Neural cell (in vitro differentiated cells): ENCODE data around the gene CRTAP. TPM values are rescaled to one million over a fixed set of nuclear protein-coding genes. Genes with fewer than 3 reads are reported as not detected.
"Not testable (repeated sequence)": the region's sequence is repeated elsewhere in the genome, so short reads cannot be mapped to it uniquely, and the experiment has no call there.

Source experiments
- H2AFZ ChIP-seq: fragments of 200-600, 300-800 bp; sonication (generic), shearing (Covaris generic); 2 replicates; pipeline ENCODE4 v1.6.0; 2014; ENCODE audit warnings: low read depth, mild to moderate bottlenecking, antibody characterized with exemption, low read length, moderate library complexity
- H3F3A ChIP-seq: fragments of 200-600 bp; shearing (Covaris generic); 2 replicates; pipeline ENCODE4 v1.6.1; 2016; ENCODE audit warnings: mild to moderate bottlenecking, moderate library complexity, mixed read lengths, antibody characterized with exemption, low read length; ENCODE audit not compliant: insufficient read depth, poor library complexity, severe bottlenecking
- H3K27ac ChIP-seq: fragments of 200-600, 300-800 bp; sonication (generic), shearing (Covaris generic); 2 replicates; pipeline ENCODE4 v1.5.1; 2014; ENCODE audit warnings: mild to moderate bottlenecking, low read length, moderate library complexity
- H3K27me3 ChIP-seq: fragments of 300-800, 200-600 bp; sonication (generic), shearing (Covaris generic); 2 replicates; pipeline ENCODE4 v1.6.0; 2014; ENCODE audit warnings: mild to moderate bottlenecking, low read depth, low read length, moderate library complexity; ENCODE audit not compliant: insufficient read depth
- H3K36me3 ChIP-seq: fragments of 300-800, 200-600 bp; sonication (generic), shearing (Covaris generic); 2 replicates; pipeline ENCODE4 v1.5.1; 2014; ENCODE audit warnings: mild to moderate bottlenecking, antibody characterized with exemption, low read length, moderate library complexity; ENCODE audit not compliant: insufficient read depth
- H3K4me2 ChIP-seq: fragments of 300-800, 200-600 bp; sonication (generic), shearing (Covaris generic); 2 replicates; pipeline ENCODE4 v1.6.0; 2014; ENCODE audit warnings: mild to moderate bottlenecking, low read length
- H3K4me3 ChIP-seq: fragments of 300-800, 200-600 bp; sonication (generic), shearing (Covaris generic); 2 replicates; pipeline ENCODE4 v1.5.1; 2014; ENCODE audit warnings: mild to moderate bottlenecking, low read length, moderate library complexity
- H3K79me2 ChIP-seq: fragments of 200-600 bp; shearing (Covaris generic); replicated peaks from 2 replicates; pipeline ENCODE4 v1.6.0; 2014; ENCODE audit warnings: mild to moderate bottlenecking, low read length, moderate library complexity; ENCODE audit not compliant: insufficient read depth
- H3K9ac ChIP-seq: fragments of 300-800, 200-600 bp; sonication (generic), shearing (Covaris generic); 2 replicates; pipeline ENCODE4 v1.6.1; 2016; ENCODE audit warnings: mild to moderate bottlenecking, low read length, mixed read lengths
- H3K9me2 ChIP-seq: fragments of 200-600 bp; shearing (Covaris generic); 2 replicates; pipeline ENCODE4 v1.6.1; 2016; ENCODE audit warnings: mild to moderate bottlenecking, low read length, mixed read lengths; ENCODE audit not compliant: insufficient read depth
- H3K9me3 ChIP-seq: fragments of 200-600, 300-800 bp; sonication (generic), shearing (Covaris generic); 2 replicates; pipeline ENCODE4 v1.6.1; 2016; ENCODE audit warnings: mild to moderate bottlenecking, mixed run types, low read length, moderate library complexity, mixed read lengths
- H4K20me1 ChIP-seq: fragments of 200-600 bp; shearing (Covaris generic); 2 replicates; pipeline ENCODE4 v1.6.1; 2016; ENCODE audit warnings: mild to moderate bottlenecking, mixed run types; ENCODE audit not compliant: insufficient read depth
- CTCF ChIP-seq: fragments of 450-650 bp; IDR thresholded peaks from 2 replicates; pipeline ENCODE4 v1.5.1; 2014; ENCODE audit warnings: antibody characterized with exemption, mild to moderate bottlenecking, moderate library complexity; ENCODE audit not compliant: poor library complexity, severe bottlenecking
- EP300 ChIP-seq: fragments of 450-650 bp; conservative IDR thresholded peaks from 2 replicates; pipeline ENCODE4 v1.6.1; 2014; ENCODE audit warnings: antibody characterized with exemption, mild to moderate bottlenecking, moderate library complexity; ENCODE audit not compliant: poor library complexity, severe bottlenecking
- EZH2 ChIP-seq: fragments of 200-600, 300-800 bp; shearing (Covaris generic), sonication (generic); IDR thresholded peaks from 2 replicates; pipeline ENCODE4 v1.6.1; 2014; ENCODE audit warnings: antibody characterized with exemption, low read length, borderline replicate concordance, mild to moderate bottlenecking; ENCODE audit not compliant: insufficient read depth, poor library complexity, severe bottlenecking
- MXI1 ChIP-seq: fragments of 450-650 bp; conservative IDR thresholded peaks from 2 replicates; pipeline ENCODE4 v1.6.1; 2014; ENCODE audit warnings: antibody characterized with exemption, mild to moderate bottlenecking; ENCODE audit not compliant: poor library complexity, severe bottlenecking
- POLR2AphosphoS5 ChIP-seq: IDR thresholded peaks from 2 replicates; pipeline ENCODE4 v1.6.1; 2012
- RAD21 ChIP-seq: fragments of 450-650 bp; conservative IDR thresholded peaks from 2 replicates; pipeline ENCODE4 v1.6.1; 2014; ENCODE audit warnings: antibody characterized with exemption, mild to moderate bottlenecking, moderate library complexity
- REST ChIP-seq: IDR thresholded peaks from 2 replicates; pipeline ENCODE4 v1.6.1; 2012; ENCODE audit warnings: borderline replicate concordance
- SMC3 ChIP-seq: fragments of 450-650 bp; conservative IDR thresholded peaks from 2 replicates; pipeline ENCODE4 v1.6.1; 2014; ENCODE audit warnings: antibody characterized with exemption, mild to moderate bottlenecking, moderate library complexity; ENCODE audit not compliant: poor library complexity
- TAF1 ChIP-seq: IDR thresholded peaks from 2 replicates; pipeline ENCODE4 v1.6.1; 2012; ENCODE audit warnings: low read depth
- polyA plus RNA-seq: library from polyadenylated mRNA; depleted of rRNA; stranded (reverse); fragments of >200 nt; gene quantifications from 2 replicates; pipeline ENCODE4 v1.2.3, GENCODE V29; 2014

Gene CRTAP
- polyA plus RNA-seq, 1 donor from 2014 or later, result 7.1 TPM

GRCh38 chr3:33077976-33078375, 35.8 kb upstream of the CRTAP start:
- H3K36me3 ChIP-seq, result no peaks in the 10 kb centered on the region
- no peaks in the 10 kb centered on the region for H3K9me3 ChIP-seq
- H3K27ac ChIP-seq, result no peak overlapping the region
- no peak overlapping the region for H2AFZ ChIP-seq
- no peaks in the 10 kb centered on the region for H3K9me2 ChIP-seq
- H3K27me3 ChIP-seq, result no peaks in the 10 kb centered on the region
- no peaks in the 10 kb centered on the region for H3F3A ChIP-seq
- no peak overlapping the region for H3K4me2 ChIP-seq
- H4K20me1 ChIP-seq, result no peaks in the 10 kb centered on the region
- no peak overlapping the region for H3K4me3 ChIP-seq
- TF ChIP-seq TAF1 (no peak), EZH2 (no peak), RAD21 (no peak), EP300 (no peak), MXI1 (no peak), SMC3 (no peak), CTCF (no peak), POLR2AphosphoS5 (no peak), REST (no peak)
- H3K79me2 ChIP-seq, result no peaks in the 10 kb centered on the region
- H3K9ac ChIP-seq, result no peak overlapping the region

GRCh38 chr3:33079813-33080212, 34.0 kb upstream of the CRTAP start:
- H3K4me3 ChIP-seq, H3K9ac ChIP-seq, H3K4me2 ChIP-seq, H3K36me3 ChIP-seq, H3K27me3 ChIP-seq, H3K9me3 ChIP-seq, H3F3A ChIP-seq, H3K79me2 ChIP-seq, H4K20me1 ChIP-seq, H3K9me2 ChIP-seq, H3K27ac ChIP-seq, H2AFZ ChIP-seq: not testable (repeated sequence)

- H3K4me2 ChIP-seq, result no peak overlapping the region
- no peaks in the 10 kb centered on the region for H3K27me3 ChIP-seq
- H3K4me3 ChIP-seq, result no peak overlapping the region
- no peaks in the 10 kb centered on the region for H3K79me2 ChIP-seq
- no peak overlapping the region for H2AFZ ChIP-seq
- H3K36me3 ChIP-seq, result no peaks in the 10 kb centered on the region
- H4K20me1 ChIP-seq, result no peaks in the 10 kb centered on the region
- H3K9me2 ChIP-seq, result no peaks in the 10 kb centered on the region
- no peak overlapping the region for H3K9ac ChIP-seq
- no peaks in the 10 kb centered on the region for H3F3A ChIP-seq
- H3K9me3 ChIP-seq, result no peaks in the 10 kb centered on the region
- no peak overlapping the region for H3K27ac ChIP-seq
- TF ChIP-seq REST (no peak), EP300 (no peak), MXI1 (no peak), EZH2 (no peak), POLR2AphosphoS5 (no peak), CTCF (no peak), SMC3 (no peak), TAF1 (no peak), RAD21 (no peak)
Measured at GRCh38 chr3:33081812-33082211, 32.0 kb upstream of the CRTAP start.
